Lower leg skin (tissue), 4 donors: ENCODE results near the gene SOCS1. TPM values are rescaled to one million over a fixed set of nuclear protein-coding genes. Genes with fewer than 3 reads are reported as not detected.
"Not testable (repeated sequence)": the region's sequence is repeated elsewhere in the genome, so short reads cannot be mapped to it uniquely, and the experiment has no call there.

Experiments used
- DNase-seq, 2 donors: peaks; one replicate each; pipeline ENCODE4 v3.0.0-alpha.2; 2019; ENCODE audit warnings: low spot score in 2 of 2
- H3K4me3 ChIP-seq: fragments of 200-600 bp; sonication (generic); 2 replicates; pipeline ENCODE4 v1.5.1; 2017; ENCODE audit warnings: mild to moderate bottlenecking, low read depth; ENCODE audit not compliant: poor library complexity, severe bottlenecking
- POLR2A ChIP-seq, 2 donors: fragments of 450-650 bp; IDR thresholded peaks; one replicate each; pipeline ENCODE4 v1.6.1; 2016 to 2017; ENCODE audit warnings: antibody characterized with exemption in 2 of 2, mild to moderate bottlenecking in 1 of 2, moderate library complexity in 1 of 2
- WGBS, 2 donors: methylation state at CpG; one replicate each; pipeline ENCODE4 v1.1.5; 2018; 5-methylcytosine and 5-hydroxymethylcytosine counted together
- intact Hi-C: fragments of 100-400 bp; cut with DNase I; formaldehyde crosslinking; loops from one replicate; pipeline ENCODE4 v1.15.0; 2023; ENCODE audit warnings: low total_unique reads
- total RNA-seq, 4 donors: library from RNA; depleted of rRNA; stranded (reverse); fragments of >200 nt; gene quantifications; one replicate each; pipeline ENCODE4 v1.1.0, GENCODE V29; 2016
- TF ChIP-seq, protein P1 (sequence below), 3 donors: fragments of 450-650 bp; IDR thresholded peaks; one replicate each; pipeline ENCODE4 v1.5.1; 2016; ENCODE audit warnings: antibody characterized with exemption in 3 of 3, mild to moderate bottlenecking in 3 of 3, moderate library complexity in 2 of 3

The SOCS1 gene
- total RNA-seq, 4 donors from 2014 or later: 7.7 to 20.6 (median 10.1) TPM

DNA sequence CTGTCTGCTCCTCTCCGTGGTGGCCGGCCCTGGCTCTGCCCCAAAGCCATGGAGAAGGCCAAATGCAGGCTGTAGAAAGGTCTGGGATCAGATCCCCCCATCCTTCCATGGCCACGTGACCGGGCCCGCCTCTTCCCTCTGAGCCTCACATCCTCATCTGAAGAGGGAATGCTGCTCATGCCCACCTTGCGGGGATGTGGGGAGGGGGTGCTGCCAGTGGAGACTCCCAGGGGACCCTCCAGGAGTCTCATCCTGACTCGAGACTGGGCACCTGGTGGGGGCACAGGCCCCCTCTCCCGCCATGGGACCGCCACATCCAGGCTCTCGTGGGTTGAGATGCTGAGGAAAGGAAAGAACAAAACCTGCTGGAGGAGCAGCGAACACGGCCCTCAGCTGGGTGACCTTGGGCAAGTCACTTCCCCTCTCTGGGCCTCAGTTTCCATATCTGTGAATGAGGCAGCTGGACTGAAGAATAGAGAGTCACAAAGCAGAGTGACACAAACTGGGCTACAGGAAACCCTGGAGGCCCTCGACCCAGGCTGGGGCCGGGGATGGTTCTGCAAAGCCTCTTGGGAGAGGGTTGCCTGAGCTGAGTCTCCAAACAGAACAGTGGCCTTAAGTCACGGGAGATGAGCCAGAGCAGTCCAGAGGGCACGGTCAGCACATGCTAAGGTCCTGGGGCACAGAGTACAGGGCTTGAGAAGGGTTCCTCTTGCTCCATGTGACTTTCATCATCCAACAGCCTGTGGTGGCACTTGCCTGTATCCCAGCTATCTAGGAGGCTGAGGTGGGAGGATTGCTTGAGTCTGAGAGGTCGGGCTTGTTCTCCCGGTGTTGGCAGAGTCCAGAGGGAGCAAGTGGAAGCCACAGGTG lies 30.1 kb downstream of the SOCS1 start:
- 81 to 83% methylated on average over 18 of the region's 18 CpGs for WGBS, 2 donors
- DNase-seq: peak in 1 of 2 donors; percentile 85
- TF ChIP-seq, protein P1, sequence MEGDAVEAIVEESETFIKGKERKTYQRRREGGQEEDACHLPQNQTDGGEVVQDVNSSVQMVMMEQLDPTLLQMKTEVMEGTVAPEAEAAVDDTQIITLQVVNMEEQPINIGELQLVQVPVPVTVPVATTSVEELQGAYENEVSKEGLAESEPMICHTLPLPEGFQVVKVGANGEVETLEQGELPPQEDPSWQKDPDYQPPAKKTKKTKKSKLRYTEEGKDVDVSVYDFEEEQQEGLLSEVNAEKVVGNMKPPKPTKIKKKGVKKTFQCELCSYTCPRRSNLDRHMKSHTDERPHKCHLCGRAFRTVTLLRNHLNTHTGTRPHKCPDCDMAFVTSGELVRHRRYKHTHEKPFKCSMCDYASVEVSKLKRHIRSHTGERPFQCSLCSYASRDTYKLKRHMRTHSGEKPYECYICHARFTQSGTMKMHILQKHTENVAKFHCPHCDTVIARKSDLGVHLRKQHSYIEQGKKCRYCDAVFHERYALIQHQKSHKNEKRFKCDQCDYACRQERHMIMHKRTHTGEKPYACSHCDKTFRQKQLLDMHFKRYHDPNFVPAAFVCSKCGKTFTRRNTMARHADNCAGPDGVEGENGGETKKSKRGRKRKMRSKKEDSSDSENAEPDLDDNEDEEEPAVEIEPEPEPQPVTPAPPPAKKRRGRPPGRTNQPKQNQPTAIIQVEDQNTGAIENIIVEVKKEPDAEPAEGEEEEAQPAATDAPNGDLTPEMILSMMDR (IDR thresholded peaks at IDR 0.05): no peak
- no peak for TF ChIP-seq POLR2A (IDR thresholded peaks at IDR 0.05)
- H3K4me3 ChIP-seq: no peak overlapping the region
- intact Hi-C loops: no loop called here

GRCh38 chr16:11224894-11225676 lies 30.9 kb downstream of the SOCS1 start:
- no peak for TF ChIP-seq POLR2A (IDR thresholded peaks at IDR 0.05)
- TF ChIP-seq, protein P1 (IDR thresholded peaks at IDR 0.05): no peak
- intact Hi-C loops: no loop called here
- DNase-seq: peak in 1 of 2 donors; percentile 87
- WGBS, 2 donors: 68 to 71% methylated on average over 20 of the region's 21 CpGs
- H3K4me3 ChIP-seq: no peak overlapping the region

DNA sequence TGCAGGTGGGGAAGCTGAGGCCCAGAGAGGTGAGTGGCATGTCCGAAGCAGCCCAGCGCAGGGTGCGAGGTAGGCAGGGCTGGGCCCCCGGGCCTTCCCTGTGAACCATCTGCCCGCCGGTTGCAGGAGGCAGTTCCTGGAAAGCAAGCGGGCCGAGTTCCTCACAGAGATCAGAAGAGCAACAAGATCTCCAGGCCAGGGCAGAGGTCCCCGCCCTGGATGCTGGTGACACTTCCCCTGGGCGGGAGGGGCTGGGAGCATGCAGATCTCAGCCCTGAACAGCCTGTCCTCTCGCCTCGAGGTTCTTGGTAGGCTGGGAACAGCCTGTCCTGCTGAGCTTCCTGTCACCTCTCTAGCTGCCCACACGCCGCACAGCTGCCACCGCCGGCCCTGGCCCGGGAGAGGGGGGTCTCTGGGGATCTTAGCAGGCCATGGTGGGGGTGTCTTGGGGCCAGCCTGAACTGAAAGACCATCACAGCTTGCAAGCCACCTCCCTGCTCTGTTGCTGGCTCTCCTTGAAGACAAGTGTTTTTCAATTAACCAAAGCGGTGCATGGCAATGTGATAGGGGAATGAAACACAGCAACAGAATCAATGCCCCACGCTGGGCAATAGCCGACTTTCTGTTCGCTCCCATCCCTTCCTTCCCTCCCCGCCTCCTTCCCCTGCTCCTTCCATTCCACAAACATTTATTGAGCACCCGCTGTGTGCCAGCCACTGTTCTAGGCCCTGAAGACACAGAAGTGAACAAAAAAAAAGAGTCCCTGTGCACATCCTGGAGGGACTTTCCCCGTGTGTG lies 31.7 kb downstream of the SOCS1 start:
- intact Hi-C loops: no loop called here
- H3K4me3 ChIP-seq: no peak overlapping the region
- whole genome bisulfite sequencing, 2 donors: 55 to 60% methylated on average over 23 to 24 of the region's 24 CpGs
- peak; percentile 86 to 95 for DNase-seq
- TF ChIP-seq, protein P1 (IDR thresholded peaks at IDR 0.05): no peak
- no peak for TF ChIP-seq POLR2A (IDR thresholded peaks at IDR 0.05)

DNA sequence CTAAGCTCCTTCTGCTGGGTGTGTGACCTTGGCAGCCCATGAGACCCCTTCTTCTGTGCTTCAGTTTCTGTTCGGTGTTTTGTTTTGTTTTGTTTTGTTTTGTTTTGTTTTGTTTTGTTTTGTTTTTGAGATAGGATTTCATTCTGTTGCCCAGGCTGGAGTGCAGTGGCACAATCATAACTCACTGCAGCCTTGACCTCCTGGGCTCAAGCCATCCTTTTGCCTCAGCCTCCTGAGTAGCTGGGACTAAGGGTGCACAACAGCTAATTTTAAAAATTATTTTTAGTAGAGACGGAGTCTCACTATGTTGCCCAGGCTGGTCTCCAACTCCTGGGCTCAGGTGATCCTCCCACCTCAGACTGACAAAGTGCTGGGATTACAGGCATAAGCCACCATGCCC lies 35.5 kb downstream of the SOCS1 start:
- intact Hi-C loops, H3K4me3 ChIP-seq, DNase-seq: not testable (repeated sequence)
- 79 to 82% methylated on average over 2 of the region's 2 CpGs for WGBS, 2 donors

DNA sequence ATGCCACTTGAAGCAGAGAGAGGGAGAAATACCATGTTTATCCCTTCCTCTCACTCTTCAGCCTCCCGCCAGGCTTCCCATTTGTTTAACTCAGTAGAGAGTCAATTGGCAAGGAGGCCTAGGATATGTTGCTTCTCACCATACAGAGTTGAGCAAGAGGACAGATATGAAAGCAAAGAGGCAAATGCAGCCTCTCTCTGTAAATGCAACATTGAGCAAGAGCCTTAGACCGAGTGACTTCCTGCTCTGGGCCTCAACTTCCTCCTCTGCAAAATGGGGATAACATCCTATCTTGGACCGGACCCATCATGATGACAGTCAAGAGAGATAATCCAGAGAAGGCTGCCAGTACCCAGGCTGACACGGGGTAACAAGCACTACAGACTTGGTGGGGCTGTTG lies 36.8 kb downstream of the SOCS1 start:
- 85 to 90% methylated on average over 4 of the region's 4 CpGs for WGBS, 2 donors
- no peak overlapping the region for H3K4me3 ChIP-seq
- no peak for TF ChIP-seq POLR2A (IDR thresholded peaks at IDR 0.05)
- TF ChIP-seq, protein P1 (IDR thresholded peaks at IDR 0.05): no peak
- DNase-seq: no peak
- intact Hi-C loops: no loop called here
